ENCODE data around the gene MAP3K5.
"Not testable (repeated sequence)": the region's sequence is repeated elsewhere in the genome, so short reads cannot be mapped to it uniquely, and the experiment has no call there.

MAP3K5 gene

DNA sequence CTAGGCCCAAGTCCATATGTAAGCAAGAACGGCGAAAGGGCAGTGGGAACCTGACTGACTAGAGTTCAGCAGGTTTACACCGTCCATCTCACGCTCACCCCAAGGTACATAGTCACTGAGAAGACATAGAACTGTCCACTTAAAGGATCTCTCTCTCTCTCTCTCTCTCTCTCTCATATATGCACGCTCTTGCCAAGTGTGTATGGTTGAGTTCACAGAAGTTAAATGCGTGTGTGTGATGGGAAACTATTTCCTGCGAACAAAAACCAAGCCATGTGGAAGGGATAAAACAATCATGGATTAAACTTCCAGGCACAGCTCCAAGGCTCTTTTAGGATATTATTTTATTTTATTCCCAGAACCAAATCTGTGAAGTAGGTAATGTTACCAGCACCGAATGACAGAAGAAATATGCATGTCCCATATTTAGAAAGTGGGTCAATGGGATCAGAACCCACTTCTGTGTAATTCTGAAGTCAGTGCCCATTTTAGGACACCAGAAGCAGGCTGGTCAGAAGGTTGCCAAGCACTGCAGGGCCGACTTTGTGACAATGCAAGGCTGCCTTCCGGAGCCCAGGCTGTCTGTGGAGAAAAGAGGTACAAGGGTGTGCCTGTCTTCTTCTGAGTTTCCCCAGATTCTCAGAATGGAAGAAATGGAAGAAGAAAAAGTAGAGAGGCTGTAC lies 192.8 kb downstream of the MAP3K5 start:
- no peak for DNase-seq

DNA sequence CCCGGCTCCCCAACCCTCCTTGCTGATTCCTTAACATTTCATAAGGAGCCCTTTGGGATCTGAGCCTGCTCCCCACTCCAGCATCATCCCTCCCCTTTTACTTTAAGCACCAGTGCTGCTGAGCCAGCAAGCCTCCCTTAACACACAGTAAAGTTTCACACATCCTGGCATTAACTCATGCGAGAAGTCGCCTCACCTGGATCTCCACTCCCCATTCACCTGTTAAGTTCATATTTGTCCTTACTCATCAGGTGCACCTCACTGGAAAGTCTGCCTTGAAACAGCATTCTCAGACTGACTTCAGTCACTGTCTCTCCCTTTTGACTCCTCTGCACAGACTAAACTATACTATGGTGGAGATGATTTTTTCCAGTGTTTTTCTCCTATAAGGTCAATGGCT lies 194.2 kb downstream of the MAP3K5 start:
- DNase-seq, result no peak

DNA sequence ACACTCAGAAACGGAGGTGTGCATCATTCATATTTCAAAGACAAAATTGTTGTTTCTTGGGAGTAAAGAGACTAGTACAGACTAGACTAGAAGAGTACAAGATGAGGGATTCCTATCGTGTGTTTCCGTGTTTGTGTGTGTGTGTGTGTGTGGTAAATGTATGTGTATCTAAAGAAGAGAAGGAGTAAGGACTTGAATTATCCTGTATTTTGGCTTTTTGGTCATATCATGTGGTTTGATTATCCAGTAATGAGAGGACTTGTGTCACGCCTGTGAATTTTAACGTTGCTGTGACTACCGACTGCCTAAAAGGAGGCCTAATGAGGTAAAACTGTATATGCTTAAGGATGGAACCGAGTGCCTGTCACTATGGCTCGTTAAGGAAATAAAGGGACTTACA lies 197.6 kb downstream of the MAP3K5 start:
- DNase-seq, result no peak

DNA sequence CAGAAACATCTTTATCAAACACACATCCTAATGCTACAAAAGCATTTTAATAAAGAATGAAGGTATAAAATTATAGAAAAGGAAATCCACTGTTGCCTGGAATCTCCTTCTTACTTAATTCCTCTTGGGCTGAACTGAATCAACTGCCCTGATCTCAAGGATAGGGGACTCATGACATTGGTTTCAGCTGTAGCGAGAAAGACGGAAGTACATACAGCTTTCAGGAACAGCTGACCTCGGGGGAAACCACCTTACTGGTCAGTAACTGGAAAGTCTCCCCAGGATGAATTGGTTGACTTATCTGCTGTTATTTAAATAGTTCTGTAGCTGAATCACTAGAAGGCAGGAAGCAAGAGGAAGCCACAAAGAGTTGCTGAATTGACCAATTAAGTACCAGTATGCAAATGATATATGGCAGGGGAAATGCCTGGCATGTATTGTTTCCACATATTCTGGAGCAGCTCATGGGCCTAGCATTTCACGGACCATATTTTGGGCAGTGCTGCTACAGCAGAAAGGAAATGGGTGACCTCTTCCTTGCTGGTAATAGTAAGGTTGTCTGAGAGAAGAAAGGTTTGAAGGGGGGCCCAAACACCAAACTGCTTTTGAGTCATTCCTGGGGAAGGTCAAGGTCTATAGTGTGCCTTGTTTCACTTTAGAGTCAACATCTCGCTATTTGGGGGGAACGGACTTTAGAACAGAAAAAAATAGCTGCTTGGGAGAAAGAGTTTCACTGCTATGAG lies 198.4 kb downstream of the MAP3K5 start:
- DNase-seq, result peak in 1 of 3 experiments; percentile 13

DNA sequence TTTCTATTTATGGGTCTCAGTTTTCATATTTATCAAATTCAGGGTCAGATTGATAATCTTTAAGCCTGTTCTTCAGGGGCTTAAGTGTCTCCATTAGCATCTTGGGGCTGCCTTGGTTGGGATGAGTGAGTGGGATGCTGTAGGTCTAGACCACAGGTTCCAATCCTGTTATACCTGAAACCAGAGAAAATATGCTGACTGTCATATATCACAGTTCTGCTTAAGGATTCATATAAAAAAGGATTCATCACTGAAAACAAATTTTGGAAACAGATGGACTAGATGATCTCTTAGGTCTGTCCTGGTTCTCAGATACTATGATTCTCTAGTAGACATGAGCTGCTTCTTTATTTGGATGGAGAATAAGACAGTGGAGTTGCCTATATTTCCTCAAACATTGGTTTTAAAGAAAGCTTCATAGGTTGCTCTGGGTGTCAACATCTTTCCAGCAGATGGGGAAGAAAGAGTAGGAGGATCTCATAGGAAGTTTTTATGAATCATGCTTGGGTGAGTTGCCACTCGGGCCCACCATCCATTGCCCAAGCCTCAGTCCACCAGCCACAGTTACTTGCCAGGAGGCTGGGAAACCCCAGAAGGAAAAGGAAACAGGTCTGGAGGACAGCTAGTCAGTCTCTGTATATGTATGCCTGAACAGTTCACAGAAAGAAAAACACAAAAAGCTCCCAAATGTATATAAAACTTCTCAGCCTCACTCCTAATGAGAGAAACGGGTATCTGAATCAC lies 199.2 kb downstream of the MAP3K5 start:
- DNase-seq, result no peak

DNA sequence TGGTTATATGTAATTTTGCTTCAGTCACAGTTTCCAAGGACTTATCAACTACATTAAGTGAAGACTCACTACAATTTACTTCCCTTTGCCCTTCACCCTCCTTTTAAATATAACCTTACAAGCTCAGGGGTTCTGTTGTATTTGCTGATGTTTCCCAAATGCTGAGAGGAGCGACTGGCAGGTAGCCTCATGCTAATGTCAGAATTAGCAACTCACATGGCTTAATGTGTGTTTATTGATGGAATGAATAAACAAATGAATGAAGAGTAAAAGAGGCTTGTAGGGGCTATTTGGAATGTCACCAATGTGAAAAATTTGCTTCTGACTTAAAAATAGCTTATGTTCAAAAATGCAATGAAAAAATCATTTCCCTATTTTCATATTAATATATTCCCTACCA lies 200.7 kb downstream of the MAP3K5 start:
- DNase-seq, result no peak

DNA sequence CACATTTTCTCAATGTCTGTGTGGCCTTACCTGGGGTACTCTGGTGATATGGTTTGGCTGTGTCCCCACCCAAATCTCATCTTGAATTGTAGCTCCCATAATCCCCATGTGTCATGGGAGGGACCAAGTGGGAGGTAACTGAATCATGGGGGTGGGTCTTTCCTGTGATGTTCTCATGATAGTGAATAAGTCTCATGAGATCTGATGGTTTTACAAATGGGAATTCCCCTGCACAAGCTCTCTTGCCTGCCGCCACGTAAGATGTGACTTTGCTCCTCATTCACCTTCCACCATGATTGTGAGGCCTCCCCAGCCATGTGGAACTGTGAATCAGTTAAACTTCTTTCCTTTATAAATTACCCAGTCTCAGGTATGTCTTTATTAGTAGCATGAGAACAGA lies 201.4 kb downstream of the MAP3K5 start:
- DNase-seq, result not testable (repeated sequence)

DNA sequence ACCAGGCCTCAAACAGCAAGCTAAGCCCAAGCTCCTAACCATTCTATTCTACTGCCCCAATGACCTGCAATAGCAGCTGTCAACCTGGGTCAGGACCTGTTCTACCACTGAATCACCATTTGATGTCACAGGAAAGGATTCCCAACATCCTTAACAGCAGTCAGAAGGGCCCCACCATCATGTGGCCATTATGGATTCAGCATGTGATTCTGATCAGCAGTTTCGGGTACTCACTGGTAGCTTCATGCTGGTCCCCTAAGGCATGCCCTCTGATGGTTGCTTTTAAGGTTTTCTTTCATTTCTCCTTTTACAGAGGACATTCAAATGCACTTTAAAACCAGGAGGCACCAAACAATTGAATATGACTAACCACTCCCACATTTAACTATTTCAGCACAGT lies 204.8 kb downstream of the MAP3K5 start:
- DNase-seq, result no peak

DNA sequence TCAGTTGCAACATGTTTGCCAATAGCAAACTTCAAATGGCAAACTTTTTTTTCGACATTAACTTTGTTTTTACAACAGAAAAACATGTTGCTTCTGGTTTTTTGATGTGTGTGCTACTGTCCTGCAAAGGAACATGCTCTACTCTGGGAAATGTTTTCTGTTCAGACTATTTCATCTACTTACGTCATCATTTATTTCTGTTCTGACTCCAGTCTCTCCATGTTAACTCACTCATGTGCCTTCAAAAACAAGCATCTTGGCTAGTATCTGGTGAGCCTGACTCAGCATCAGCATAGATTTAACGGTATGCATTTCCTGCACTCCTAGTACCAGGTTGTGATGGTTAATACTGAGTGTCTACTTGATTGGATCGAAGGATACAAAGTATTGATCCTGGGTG lies 206.0 kb downstream of the MAP3K5 start:
- no peak for DNase-seq

DNA sequence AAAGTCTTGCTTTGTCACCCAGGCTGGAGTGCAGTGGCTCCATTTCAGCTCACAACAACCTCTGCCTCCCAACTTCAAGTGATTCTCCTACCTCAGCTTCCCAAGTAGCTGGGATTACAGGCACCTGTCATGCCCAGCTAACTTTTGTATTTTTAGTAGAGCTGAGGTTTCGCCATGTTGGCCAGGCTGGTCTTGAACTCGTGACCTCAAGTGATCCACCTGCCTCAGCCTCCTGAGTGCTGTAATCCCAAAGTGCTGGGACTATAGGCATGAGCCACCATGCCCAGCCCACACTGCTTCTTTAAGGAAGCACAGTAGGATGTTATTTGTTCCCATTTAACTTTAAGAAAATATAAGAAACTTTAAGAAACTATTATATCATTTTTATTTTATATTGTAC lies 206.8 kb downstream of the MAP3K5 start:
- DNase-seq, result not testable (repeated sequence)

DNA sequence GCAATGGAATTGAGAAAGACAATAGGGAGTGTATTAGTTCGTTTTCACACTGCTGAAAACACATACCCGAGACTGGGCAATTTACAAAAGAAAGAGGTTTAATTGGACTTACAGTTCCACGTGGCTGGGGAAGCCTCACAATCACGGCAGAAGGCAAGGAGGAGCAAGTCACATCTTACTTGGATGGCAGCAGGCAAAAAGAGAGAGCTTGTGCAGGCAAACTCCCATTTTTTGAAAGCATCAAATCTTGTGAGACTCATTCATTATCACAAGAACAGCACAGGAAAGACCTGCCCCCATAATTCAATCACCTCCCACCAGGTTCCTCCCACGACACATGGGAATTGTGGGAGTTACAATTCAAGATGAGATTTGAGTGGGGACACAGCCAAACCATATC lies 208.0 kb downstream of the MAP3K5 start:
- not testable (repeated sequence) for DNase-seq

DNA sequence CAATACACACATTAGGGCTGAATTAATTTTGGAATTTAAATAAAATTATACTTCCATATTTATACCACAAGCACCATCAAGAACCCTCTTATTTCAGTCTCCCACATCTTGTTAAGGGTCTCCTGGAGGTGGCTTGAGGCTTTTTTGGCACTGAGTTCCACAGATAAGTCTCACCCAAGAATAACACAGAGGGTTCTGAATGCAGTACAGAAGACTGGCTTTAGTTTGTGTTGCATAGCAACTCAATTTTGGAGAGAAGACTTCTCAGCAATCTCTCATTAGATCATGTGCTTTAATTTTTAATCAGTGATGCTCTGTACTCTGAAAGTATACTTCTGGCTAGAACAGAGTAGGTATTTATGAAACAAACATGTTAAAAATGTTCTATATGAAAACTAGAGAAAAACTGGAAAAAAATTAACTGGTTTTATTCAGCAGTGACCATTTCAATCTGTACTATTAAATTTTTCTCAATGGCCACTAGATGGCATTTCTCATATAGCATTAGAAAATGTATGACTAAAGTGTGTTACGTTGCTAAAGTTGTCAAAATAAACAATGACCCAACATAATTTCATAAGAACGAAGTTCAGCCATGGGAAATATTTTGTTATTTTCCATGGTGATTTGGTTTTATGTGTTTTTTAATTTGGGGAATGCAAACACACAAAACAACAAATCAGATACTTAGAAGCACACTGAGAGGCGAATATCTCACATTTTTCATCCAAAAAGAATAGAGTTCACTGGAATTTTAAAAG lies 209.4 kb downstream of the MAP3K5 start:
- peak in 2 of 3 experiments; percentile 17 to 51 for DNase-seq

DNA sequence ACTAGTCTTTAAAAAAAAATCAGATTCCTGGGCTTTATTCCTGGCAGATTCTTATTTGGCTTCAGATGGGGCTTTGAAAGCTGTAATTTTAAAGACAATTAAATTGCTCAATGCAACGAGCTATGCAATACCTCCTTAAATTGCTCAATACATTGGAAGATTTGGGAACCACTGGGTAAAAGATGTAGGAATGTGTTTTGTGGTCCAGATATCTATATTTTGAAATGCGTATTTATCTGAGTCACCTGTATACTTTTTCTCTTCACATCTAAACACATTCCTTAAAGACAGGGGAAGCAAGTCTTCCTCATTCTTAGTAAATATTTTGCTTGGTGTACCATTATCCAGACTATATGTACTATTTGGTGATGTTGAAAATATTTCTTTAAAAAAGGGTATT lies 212.5 kb downstream of the MAP3K5 start:
- no peak for DNase-seq

DNA sequence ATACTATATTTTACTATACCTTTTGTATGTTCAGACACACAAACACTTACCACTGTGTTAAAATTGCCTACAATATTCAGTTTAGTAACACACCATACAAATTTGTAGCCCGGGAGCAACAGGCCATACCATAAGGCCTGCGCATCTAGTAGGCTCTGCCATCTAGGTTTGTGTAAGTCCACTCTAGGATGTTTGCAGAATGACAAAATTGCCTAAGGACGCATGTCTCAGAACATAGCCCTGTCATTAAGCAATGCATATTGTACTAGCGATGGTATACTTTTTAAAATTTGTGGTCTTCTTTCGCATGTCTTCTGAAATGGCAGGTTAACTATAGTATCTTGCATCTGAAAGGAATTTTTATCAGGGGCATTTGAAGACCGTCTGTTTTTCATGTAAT lies 215.5 kb downstream of the MAP3K5 start:
- no peak for DNase-seq

DNA sequence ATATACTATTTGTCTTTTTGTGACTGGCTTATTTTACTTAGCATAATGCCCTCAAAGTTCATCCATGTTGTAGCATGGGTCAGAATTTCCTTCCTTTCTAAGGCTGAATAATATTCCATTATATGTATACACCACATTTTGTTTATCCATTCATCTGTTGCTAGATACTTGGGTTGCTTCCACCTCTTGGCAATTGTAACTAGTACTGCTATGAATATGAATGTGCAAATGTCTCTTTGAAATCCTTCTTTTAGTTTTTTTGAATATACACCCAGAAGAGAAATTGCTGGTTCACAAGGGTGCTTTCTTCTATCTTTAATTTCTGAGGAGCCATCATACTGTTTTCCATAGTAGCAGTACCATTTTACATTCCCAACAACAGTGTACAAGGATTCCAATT lies 220.8 kb downstream of the MAP3K5 start:
- no peak for DNase-seq

DNA sequence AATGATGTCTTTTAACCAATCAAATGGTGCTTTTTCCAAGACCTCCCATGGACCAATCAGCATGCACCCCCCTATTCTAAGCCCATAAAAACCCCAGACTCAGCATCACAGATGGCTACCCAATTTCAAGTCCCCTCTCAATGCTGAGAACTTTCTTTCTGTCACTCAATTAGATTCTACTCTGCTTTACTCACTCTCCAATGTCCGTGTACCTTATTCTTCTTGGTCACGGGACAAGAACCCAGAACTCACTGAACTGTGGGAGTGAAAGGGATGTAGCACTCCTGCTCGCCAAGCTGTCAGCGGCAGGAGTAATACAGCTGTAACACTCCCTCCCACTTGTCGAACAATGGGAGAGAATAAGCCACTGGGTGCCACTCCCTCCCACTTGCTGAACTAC lies 221.2 kb downstream of the MAP3K5 start:
- peak in 1 of 3 experiments; percentile 6 for DNase-seq

DNA sequence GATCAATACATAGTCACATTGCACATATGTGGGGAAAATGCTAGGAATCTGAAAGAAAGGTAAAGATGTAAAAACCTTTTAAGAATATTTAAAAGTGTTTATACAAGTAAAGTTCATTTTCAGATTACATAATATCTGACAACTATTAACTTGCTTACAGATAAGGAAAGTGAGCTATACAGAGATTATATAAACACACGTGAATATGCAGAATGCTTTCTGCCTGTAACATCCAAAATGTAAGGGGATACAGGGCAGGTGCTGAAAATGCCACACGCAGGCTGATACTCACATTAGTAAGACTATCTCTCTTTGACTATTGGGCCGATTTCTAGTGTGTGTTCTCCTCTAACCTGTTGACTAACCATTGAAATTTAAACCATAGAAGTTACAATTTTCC lies 224.1 kb downstream of the MAP3K5 start:
- DNase-seq, result no peak

DNA sequence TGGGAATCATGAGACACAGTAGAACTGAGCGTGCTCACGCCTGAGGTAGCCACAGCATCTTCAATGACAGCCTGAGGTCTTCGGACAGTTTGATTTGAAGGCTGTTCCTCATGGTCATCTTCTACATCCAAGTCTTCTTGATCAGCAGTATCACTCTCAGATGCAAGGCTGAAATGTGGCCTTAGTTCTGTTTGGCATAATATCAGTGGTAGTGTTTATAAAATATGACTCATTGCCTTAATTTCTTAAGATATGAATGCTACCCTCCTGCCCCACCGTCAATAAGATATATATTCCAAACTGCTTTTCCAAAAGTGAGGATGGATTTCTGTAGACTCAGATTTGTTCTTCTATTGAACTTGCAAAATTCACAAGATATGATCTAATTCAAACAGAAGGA lies 224.6 kb downstream of the MAP3K5 start:
- no peak for DNase-seq

DNA sequence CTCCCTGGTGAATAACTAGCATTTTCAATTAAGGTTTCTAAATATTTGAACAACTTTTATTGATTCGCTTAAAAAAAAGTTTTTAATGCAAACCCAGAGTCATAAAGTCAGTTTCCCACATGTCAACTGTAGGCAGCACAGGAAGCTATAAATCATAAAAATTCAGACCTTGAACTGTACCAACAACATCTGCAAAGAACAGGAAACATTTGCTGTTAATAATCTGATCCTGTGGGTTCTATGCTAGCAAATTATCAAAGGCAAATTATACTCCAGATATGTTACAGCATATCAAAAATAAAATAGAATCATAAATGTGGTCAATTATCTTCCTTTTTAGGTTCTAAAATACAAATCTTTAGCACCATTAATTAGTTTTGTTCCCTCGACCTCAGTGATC lies 225.4 kb downstream of the MAP3K5 start:
- peak in 1 of 3 experiments; percentile 33 for DNase-seq

DNA sequence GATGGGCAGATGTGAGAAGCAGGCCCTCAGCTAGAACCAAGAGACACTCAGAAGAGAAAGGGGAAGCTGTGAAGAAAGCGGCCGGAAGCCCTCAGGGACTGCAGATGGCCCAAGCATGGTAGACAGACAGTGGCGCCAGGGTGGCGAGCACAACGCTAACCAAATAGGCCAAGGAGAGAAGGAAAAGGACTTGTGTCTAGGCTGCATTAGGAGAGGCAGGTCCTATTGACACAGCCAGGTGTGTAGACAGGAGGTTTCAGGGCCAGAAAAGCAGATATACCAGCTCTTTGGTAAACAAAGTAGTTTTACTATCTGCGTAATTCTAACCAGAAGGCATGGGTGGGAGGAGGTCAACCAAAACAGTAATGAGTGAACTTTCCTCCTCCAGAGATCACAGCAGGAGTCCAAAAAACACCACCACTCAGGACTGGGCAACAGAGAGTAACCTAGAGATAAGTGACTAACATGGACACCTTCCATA lies 226.2 kb downstream of the MAP3K5 start:
- DNase-seq, result peak in 1 of 3 experiments; percentile 27

DNA sequence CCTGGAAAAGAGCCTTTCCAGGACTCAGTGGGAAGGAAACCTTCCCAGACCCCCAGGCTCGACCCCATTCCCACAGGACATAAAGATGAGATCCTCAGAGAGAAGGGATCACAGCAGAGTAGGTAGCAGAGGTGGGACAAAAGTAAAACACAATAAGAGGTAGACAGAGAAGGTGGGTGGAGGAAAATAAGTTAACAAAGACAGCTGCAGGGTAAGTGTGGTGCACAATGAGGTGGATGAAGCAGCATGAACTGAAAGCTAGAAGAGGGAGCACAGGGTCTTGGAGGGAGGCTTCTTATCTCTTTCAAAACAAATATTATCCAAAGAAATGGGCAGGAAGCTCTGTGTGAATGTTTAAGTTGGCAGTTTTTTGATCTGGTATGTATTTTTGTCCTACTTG lies 228.1 kb downstream of the MAP3K5 start:
- DNase-seq, result no peak

DNA sequence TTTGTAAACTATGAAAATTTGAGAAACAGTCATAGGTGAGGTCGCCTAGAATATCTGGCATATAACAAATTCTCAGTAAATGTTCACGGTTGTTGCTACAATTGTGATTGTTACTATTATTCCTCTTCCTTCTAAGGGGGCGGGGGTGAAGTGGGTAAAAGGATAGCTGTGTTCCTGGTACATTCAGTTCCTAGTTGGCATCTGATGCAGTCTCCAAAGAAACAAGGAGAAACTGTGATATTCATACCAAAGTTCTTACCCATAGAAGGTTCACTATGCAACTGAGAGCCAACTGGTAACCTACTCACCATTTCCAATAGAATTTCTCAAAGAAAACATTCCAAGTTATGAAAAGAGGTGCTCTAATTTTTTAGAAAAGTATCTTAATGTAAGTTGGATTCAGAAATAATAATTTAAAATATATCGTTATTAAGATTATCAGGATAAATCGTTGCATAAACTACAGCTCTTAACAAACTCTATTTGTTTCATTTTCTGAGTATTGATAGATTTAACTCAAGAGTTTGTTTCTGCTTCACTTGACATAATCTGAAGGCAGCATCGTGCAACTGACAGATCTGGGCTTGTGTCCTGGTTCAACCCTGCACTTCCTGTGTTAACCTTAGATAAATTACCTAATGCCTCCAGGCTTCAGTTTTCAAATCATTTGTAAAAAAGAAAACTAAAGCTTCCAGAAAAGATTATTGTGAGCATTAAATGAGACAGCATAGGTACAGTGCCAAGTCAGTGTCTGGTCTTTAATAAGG lies 228.7 kb downstream of the MAP3K5 start:
- no peak for DNase-seq
